ENCODE results near the gene MED12L.

DNA sequence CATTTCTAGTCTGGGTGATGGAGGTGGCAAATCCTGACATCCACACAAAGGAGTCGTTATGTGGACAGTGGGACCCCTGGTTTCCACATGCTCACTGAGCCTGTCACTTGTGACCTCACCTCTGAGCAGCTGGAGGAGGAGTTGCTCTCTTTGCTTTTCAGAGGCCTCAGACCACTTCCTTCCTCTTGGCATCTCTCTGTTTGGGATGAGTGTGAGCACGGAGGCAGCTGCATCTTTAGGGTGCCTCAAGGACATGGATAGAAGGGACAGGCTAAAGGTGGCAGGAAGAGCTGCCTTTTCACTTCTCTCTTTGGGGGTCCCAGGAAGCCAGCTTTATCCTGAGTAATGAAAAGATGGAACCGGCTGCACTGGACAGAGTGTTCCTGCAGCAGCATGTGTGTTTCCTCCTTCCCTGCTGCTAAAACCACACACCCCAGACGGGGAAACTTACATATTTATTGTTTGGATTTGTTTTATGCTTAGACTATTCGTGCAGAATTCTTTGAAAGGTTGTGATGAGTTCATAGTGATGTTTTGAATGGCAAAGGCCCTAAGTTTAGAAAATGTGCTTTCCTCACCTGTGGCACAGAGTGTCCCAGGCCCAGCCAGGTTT, 85.8 kb downstream of the MED12L start:
- TF ChIP-seq POLR2AphosphoS5 (IDR thresholded peaks at IDR 0.05; ENCODE audit: control insufficient read depth, insufficient read depth, low read depth, low read length) = no peak
- TF ChIP-seq CREB1 (IDR thresholded peaks at IDR 0.05) = no peak
- TF ChIP-seq CREB1 (CRISPR knock-in tag; IDR thresholded peaks at IDR 0.05) = no peak

Measured in K562 (cell line).